Progenitor cell of endocrine pancreas (in vitro differentiated cells): ENCODE measurements around the gene SLC35D2. TPM values are rescaled to one million over a fixed set of nuclear protein-coding genes. Genes with fewer than 3 reads are reported as not detected.

Experiments
- DNase-seq: peaks from one replicate; pipeline ENCODE4 v3.0.0; 2021; ENCODE audit warnings: low spot score; ENCODE audit not compliant: unreplicated experiment
- H3K27ac Mint-ChIP-seq: 2 replicates; pipeline ENCODE4 v1.8.0; 2021; ENCODE audit warnings: mild to moderate bottlenecking, moderate library complexity, mixed read lengths
- H3K27me3 Mint-ChIP-seq: 2 replicates; pipeline ENCODE4 v1.8.0; 2021; ENCODE audit warnings: mixed read lengths
- H3K36me3 Mint-ChIP-seq: 2 replicates; pipeline ENCODE4 v1.8.0; 2022; ENCODE audit warnings: mixed read lengths; ENCODE audit not compliant: insufficient read depth
- H3K4me1 Mint-ChIP-seq: 2 replicates; pipeline ENCODE4 v1.8.0; 2021; ENCODE audit warnings: low read depth, mixed read lengths
- H3K4me3 Mint-ChIP-seq: 2 replicates; pipeline ENCODE4 v1.8.0; 2021; ENCODE audit warnings: low read depth, mild to moderate bottlenecking, moderate library complexity, mixed read lengths
- H3K9me3 Mint-ChIP-seq: 2 replicates; pipeline ENCODE4 v1.8.0; 2021; ENCODE audit warnings: low read depth, mixed read lengths
- CTCF ChIP-seq: fragments of 200-600 bp; sonication (generic); IDR thresholded peaks from one replicate; pipeline ENCODE4 v1.5.0; 2021; ENCODE audit warnings: antibody characterized with exemption, mild to moderate bottlenecking; ENCODE audit not compliant: unreplicated experiment
- total RNA-seq: library from RNA; stranded (reverse); gene quantifications from 2 replicates; pipeline ENCODE4 v1.2.1, GENCODE V29; 2021

Gene SLC35D2
- total RNA-seq, 1 donor from 2014 or later = 52.6 TPM

DNA sequence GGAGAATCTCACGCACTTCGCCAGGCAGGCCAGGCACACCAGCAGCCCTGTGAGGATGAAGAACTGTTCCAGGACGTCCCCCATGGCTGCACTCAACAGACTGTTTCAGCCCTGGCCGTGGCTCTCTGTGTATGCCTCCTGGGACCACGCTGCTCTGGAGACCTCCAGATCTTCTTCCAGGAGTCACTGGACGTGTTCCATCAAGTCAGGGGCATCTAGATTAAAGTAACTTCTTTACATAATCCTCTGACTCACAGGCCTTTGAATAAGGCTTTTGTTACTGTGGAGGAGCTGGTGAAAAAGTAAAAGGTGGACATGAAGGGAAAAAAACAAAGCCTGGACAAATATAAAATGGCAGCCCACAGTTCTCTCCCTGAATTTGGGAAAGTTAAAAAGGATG, 81.5 kb downstream of the SLC35D2 start, which contains the start of gene HSD17B3:
Gene HSD17B3, minus strand, starts transcription at position 156 of the 400 bp plus-strand sequence. Its CDS starts 72 bp downstream, at position 84.
- Mint-ChIP-seq H3K36me3 (no peaks in the 10 kb centered on the region), H3K27me3 (no peaks in the 10 kb centered on the region), H3K9me3 (no peaks in the 10 kb centered on the region), H3K27ac (no peak within 1 kb of the TSS), H3K4me1 (no peaks in the 10 kb centered on the region), H3K4me3 (no peak within 1 kb of the TSS)
- no peak for TF ChIP-seq CTCF
- no peak for DNase-seq

- Mint-ChIP-seq H3K36me3 (no peaks in the 10 kb centered on the region), H3K4me1 (no peaks in the 10 kb centered on the region), H3K27ac (no peak overlapping the region), H3K9me3 (no peaks in the 10 kb centered on the region), H3K27me3 (no peaks in the 10 kb centered on the region), H3K4me3 (no peak overlapping the region)
- TF ChIP-seq CTCF = no peak
- no peak for DNase-seq
These were observed 83.7 kb downstream of the SLC35D2 start for GRCh38 chr9:96299823-96300222.

DNA sequence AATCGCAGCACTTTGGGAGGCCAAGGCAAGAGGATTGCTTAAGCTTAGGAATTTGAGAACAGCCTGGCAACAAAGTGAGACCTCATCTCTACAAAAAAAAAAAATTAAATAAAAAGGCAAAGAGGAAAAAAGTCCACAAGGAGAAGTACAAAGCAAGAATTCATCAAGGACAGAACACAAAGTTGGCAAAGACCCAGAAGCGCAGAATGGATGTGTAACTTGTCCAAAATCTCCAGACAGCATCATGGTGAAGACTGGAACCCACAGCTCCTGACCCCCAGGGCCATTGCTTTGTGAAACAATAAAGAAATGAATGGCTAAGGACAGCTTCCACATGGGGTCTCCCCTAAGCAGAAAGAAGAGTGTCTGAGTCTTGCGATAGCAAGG, 89.4 kb downstream of the SLC35D2 start:
- no peak overlapping the region for H3K4me3 Mint-ChIP-seq
- no peak overlapping the region for H3K27ac Mint-ChIP-seq
- peaks cover 3% of the 10 kb centered on the region for H3K4me1 Mint-ChIP-seq
- DNase-seq = no peak
- H3K27me3 Mint-ChIP-seq = no peaks in the 10 kb centered on the region
- no peak for TF ChIP-seq CTCF
- no peaks in the 10 kb centered on the region for H3K9me3 Mint-ChIP-seq
- no peaks in the 10 kb centered on the region for H3K36me3 Mint-ChIP-seq

GRCh38 chr9:96293498-96294158, 89.9 kb downstream of the SLC35D2 start:
- DNase-seq = no peak

GRCh38 chr9:96289392-96289791, 94.1 kb downstream of the SLC35D2 start:
- DNase-seq = no peak

More at GRCh38 chr9:96293498-96294158, 89.9 kb downstream of the SLC35D2 start:
- TF ChIP-seq CTCF = no peak
- H3K4me1 Mint-ChIP-seq = peaks cover 3% of the 10 kb centered on the region
- H3K36me3 Mint-ChIP-seq = no peaks in the 10 kb centered on the region
- H3K9me3 Mint-ChIP-seq = no peaks in the 10 kb centered on the region
- H3K27me3 Mint-ChIP-seq = no peaks in the 10 kb centered on the region
- no peak overlapping the region for H3K4me3 Mint-ChIP-seq
- no peak overlapping the region for H3K27ac Mint-ChIP-seq

More at GRCh38 chr9:96289392-96289791, 94.1 kb downstream of the SLC35D2 start:
- H3K4me3 Mint-ChIP-seq = no peak overlapping the region
- H3K36me3 Mint-ChIP-seq = no peaks in the 10 kb centered on the region
- H3K9me3 Mint-ChIP-seq = no peaks in the 10 kb centered on the region
- H3K4me1 Mint-ChIP-seq = peaks cover 3% of the 10 kb centered on the region
- TF ChIP-seq CTCF = no peak
- H3K27me3 Mint-ChIP-seq = no peaks in the 10 kb centered on the region
- H3K27ac Mint-ChIP-seq = no peak overlapping the region
